ENCODE measurements around the gene CDCP2. TPM values are rescaled to one million over a fixed set of nuclear protein-coding genes. Genes with fewer than 3 reads are reported as not detected.

CDCP2 gene
- total and polyA plus RNA-seq, 7 donors, result 0.04 TPM; not detected in 6

DNA sequence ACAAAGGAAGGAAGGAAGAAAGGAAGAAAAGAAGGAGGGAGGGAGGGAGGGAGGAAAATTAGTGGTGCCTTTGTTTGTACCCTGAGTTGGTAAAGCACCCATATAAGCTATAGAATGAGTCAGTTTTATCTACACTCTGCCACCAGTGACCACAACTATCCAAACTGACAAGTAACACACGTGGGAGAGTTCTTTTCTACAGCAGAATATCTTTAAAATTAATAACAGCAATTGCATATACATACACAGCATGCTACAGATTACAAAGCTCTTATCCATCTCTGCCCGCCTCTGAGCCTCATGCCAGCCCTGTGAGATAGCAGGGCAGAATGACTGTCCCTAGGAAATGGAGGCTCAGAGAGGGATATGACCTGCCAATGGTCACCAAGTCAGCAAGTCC, 20.3 kb downstream of the CDCP2 start:
- no peak overlapping the region for H3K27ac ChIP-seq
- intact Hi-C loops (cut with DNase I), result no loop called here
- H3K9me3 ChIP-seq, result no peaks in the 10 kb centered on the region
- no peak for TF ChIP-seq POLR2AphosphoS5 (IDR thresholded peaks at IDR 0.05)
- TF ChIP-seq, protein P1, sequence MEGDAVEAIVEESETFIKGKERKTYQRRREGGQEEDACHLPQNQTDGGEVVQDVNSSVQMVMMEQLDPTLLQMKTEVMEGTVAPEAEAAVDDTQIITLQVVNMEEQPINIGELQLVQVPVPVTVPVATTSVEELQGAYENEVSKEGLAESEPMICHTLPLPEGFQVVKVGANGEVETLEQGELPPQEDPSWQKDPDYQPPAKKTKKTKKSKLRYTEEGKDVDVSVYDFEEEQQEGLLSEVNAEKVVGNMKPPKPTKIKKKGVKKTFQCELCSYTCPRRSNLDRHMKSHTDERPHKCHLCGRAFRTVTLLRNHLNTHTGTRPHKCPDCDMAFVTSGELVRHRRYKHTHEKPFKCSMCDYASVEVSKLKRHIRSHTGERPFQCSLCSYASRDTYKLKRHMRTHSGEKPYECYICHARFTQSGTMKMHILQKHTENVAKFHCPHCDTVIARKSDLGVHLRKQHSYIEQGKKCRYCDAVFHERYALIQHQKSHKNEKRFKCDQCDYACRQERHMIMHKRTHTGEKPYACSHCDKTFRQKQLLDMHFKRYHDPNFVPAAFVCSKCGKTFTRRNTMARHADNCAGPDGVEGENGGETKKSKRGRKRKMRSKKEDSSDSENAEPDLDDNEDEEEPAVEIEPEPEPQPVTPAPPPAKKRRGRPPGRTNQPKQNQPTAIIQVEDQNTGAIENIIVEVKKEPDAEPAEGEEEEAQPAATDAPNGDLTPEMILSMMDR (IDR thresholded peaks at IDR 0.05), result no peak
- no peak for TF ChIP-seq POLR2A (IDR thresholded peaks at IDR 0.05)
- no peak for TF ChIP-seq EP300 (IDR thresholded peaks at IDR 0.05)
- no peaks in the 10 kb centered on the region for H3K36me3 ChIP-seq
- no peaks in the 10 kb centered on the region for H3K27me3 ChIP-seq
- no peak for DNase-seq
- WGBS, 2 donors, result 61 to 63% methylated on average over 2 of the region's 2 CpGs
- H3K4me3 ChIP-seq, result no peak overlapping the region
- no peaks in the 10 kb centered on the region for H3K4me1 ChIP-seq

DNA sequence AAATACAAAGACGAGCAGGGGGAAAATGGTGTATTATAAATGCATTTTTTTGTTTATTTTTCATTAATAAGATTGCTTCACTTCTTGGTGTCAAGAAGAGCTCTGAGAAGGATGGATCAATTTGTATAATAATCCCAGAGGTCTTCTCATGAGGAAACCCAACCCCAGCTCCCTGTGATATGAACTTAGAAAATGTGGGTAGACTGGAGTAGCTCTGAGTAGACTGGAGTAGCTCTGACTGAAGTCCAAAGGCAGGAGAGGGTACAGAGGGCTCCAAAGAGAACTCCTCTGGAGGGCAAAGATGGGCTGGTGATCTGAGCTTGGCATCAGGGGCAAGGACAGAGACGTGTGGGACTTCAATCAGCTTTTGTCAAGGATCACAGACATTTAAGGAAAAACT, 21.4 kb downstream of the CDCP2 start:
- no peaks in the 10 kb centered on the region for H3K4me1 ChIP-seq
- H3K36me3 ChIP-seq, result no peaks in the 10 kb centered on the region
- H3K4me3 ChIP-seq, result no peak overlapping the region
- H3K27me3 ChIP-seq, result no peaks in the 10 kb centered on the region
- no peak for DNase-seq
- intact Hi-C loops (cut with DNase I), result no loop called here
- H3K27ac ChIP-seq, result no peak overlapping the region
- 92 to 93% methylated on average over 2 of the region's 2 CpGs for WGBS, 2 donors
- no peak for TF ChIP-seq POLR2A (IDR thresholded peaks at IDR 0.05)
- no peak for TF ChIP-seq POLR2AphosphoS5 (IDR thresholded peaks at IDR 0.05)
- no peak for TF ChIP-seq EP300 (IDR thresholded peaks at IDR 0.05)
- TF ChIP-seq, protein P1 (IDR thresholded peaks at IDR 0.05), result no peak
- no peaks in the 10 kb centered on the region for H3K9me3 ChIP-seq

DNA sequence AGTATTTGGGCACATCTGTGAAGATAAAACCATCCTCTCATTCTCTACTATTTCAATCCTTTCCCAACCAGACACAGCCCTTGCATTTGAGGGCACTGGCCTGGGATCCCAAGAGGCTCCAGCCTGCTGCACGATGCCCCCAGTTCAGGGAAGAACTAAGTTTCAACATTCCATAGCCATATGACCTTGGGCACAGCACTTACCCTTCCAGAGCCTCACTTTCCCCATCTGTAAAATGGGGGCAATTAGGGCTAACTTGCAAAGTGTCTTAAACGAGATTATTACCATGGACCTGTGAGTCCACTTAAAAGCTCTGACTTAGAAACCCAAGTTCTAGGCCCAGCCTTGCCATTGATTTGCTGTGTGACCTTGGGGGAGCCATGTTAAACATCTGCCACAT, 22.9 kb downstream of the CDCP2 start:
- Histone ChIP-seq H3K4me3 (no peak overlapping the region), H3K27ac (no peak overlapping the region), H3K9me3 (no peaks in the 10 kb centered on the region), H3K27me3 (no peaks in the 10 kb centered on the region), H3K4me1 (no peaks in the 10 kb centered on the region), H3K36me3 (no peaks in the 10 kb centered on the region)
- 86 to 88% methylated on average over 2 of the region's 2 CpGs for WGBS, 2 donors
- intact Hi-C loops (cut with DNase I), result loop anchor here (10.0 kb wide), 1 partner anchor 135 kb away; no protein-coding TSS in a partner anchor
- TF ChIP-seq EP300 (IDR thresholded peaks at IDR 0.05) (no peak), POLR2AphosphoS5 (IDR thresholded peaks at IDR 0.05) (no peak), POLR2A (IDR thresholded peaks at IDR 0.05) (no peak)
- TF ChIP-seq, protein P1 (IDR thresholded peaks at IDR 0.05), result no peak
- no peak for DNase-seq

DNA sequence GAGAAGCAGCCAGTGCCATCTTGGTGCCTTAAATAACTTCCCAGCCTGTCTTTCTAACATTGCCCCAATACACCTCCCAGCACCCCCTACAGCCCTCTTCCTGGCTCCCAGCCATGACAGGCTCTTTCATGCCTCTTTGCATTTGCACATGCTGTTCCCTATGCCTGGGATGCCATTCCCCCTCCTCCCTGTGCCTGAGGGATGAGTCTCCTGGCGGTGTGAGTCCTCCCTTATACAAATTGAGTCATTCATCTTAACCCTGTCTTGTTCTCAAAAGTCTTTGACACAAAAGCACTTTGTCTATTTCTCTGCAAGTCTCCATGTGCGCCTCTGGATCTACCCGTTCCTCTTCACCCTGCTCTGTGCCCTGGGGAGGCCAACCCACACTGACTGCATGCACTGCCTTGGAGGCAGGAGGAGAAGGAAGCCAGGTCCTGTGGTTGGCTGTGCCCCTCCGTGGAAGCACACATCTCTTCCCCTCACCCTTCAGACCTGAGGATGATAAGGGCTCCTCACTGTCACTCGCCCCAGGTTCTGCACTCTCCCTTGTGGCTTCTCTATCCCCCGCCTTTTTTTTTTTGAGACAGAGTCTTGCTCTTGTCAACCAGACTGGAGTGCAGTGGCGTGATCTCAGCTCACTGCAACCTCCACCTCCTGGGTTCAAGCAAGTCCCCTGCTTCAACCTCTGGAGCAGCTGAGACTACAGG, 25.1 kb downstream of the CDCP2 start:
- Histone ChIP-seq H3K27ac (no peak overlapping the region), H3K9me3 (no peaks in the 10 kb centered on the region), H3K4me1 (no peaks in the 10 kb centered on the region), H3K27me3 (no peaks in the 10 kb centered on the region), H3K36me3 (no peaks in the 10 kb centered on the region), H3K4me3 (no peak overlapping the region)
- 81 to 92% methylated on average over 7 of the region's 7 CpGs for WGBS, 2 donors
- no peak for TF ChIP-seq EP300 (IDR thresholded peaks at IDR 0.05)
- TF ChIP-seq, protein P1 (IDR thresholded peaks at IDR 0.05), result no peak
- TF ChIP-seq POLR2AphosphoS5 (IDR thresholded peaks at IDR 0.05), result no peak
- no peak for TF ChIP-seq POLR2A (IDR thresholded peaks at IDR 0.05)
- DNase-seq, result no peak
- intact Hi-C loops (cut with DNase I), result loop anchor here (10.0 kb wide), 1 partner anchor 137 kb away; no protein-coding TSS in a partner anchor

Data from sigmoid colon (tissue), 7 donors.